ENCODE measurements around the gene DOCK9.

The DOCK9 gene

GRCh38 chr13:98786023-98786422 is 191.8 kb downstream of the DOCK9 start:
- DNase-seq: no peak

- no peak for DNase-seq
Measured at GRCh38 chr13:98785405-98785804, 192.5 kb downstream of the DOCK9 start.

DNA sequence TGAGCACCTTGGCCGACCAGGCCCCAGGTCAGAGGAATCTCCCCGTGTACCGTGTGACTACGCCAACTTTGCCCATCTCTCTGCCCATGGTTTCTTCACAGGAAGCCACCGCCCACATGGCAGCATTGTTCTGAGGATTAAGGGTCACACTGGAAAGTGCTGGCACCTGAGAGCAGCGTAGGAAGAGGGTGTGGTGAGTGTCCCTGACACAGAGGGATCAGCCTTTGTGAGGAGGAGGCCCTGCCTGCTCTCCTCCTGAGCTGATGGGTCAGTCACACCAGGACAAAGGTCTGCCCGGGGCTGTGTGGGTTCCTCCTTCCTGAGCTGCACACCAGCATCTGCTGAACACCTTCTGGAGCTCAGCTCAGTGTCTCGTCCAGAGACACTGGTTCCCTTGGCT is 193.2 kb downstream of the DOCK9 start:
- DNase-seq: no peak

- no peak for DNase-seq
Measured at GRCh38 chr13:98783856-98784478, 193.9 kb downstream of the DOCK9 start.

- no peak for DNase-seq
Measured at GRCh38 chr13:98782654-98783053, 195.2 kb downstream of the DOCK9 start.

DNA sequence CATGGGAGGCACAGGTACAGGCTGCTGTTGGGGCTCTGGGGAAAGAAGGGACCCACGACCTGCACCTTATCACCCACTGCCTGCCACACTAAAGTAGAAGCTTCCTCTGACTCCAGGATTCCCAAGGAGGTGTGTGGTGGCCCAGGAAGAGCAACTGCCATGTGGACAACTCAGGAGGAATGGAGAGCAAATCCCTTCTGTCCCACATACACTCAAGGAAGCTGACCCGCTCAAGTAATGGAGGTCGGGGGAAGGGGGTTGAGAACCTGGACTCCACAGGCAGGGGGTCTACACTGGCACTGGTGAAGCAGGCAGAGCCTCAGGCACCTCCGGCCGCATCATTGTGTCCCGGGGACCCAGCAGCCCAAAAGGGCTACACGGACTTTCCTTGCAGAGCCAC is 196.0 kb downstream of the DOCK9 start:
- no peak for DNase-seq

DNA sequence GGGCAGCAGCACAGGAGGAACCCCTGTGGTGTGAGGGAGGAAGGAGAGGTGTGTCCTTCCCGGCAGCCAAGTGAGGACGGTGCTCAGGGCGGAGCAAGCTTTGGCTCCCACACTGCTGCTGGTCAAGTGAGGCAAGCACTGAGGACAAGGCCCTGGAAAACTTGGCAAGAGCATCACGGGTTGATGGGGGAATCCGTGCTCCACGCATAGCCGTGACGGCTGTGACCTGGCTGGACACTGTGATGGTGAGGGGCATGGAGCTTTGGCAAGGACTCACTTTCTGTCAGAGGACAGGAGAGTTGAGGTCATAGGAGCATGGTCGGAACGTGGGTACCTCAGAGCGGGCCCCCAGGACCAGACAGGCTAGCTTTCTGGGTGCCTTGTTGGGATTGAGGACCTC is 196.4 kb downstream of the DOCK9 start:
- no peak for DNase-seq

GRCh38 chr13:98781045-98781444 is 196.8 kb downstream of the DOCK9 start:
- DNase-seq: no peak

- peak; percentile 38 for DNase-seq
Measured at GRCh38 chr13:98780451-98780850, 197.4 kb downstream of the DOCK9 start.

- DNase-seq: no peak
Measured at GRCh38 chr13:98779695-98780094, 198.2 kb downstream of the DOCK9 start.

DNA sequence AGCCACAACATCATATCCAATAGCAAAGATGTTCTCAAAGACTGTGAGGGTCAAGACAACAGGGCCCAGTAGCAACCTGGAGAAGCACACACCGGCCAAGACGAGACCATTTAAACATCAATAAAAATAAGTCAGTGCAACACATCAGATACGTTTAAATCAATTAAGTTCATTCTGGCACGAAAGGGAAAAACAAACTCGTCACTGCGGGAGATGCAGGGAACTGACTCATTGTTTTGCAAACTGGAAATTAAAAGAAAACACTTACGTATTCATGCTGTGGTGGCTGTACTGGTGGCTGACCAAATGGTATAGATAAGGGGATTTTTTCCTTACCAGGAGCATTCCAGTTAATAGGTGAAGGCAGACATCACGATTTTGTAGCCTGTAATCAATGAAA is 199.1 kb downstream of the DOCK9 start:
- no peak for DNase-seq

DNA sequence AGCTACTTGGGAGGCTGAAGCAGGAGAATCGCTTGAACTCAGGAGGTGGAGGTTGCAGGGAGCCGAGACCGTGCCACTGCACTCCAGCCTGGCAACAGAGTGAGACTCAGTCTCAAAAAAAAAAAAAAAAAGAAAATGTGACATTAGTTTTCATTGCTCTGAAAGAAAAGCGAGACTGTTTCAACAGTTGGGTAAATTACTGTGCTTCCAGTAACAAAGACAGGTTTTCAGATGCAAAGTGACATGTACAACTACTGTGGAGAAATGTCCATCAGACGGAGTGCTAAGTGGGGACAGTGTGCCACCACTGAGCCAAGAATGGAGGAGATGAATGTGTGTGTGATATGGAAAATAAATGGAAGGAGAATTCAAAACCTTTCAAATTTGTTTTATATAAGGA is 201.2 kb downstream of the DOCK9 start:
- no peak for DNase-seq

- DNase-seq: peak; percentile 69
Measured at GRCh38 chr13:98775844-98776598, 201.8 kb downstream of the DOCK9 start.

DNA sequence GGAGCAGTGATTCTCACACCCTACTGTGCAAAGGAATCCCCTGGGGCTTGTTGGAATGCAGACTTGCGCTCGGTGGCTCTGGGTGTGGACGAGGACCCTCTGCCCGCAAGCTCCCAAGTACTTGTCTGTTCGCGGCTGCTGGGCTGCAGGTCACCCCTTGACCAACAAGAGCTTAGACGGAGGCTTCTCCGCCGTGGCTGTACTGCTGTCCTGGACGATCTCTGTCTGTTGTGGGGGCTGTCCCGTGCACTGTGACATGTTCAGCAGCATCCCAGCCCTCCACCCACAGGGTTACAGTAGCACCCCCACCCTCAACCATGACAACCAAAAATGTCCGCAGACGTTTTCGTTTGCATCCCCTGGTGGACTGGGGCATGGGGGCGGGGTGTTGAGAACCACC is 202.5 kb downstream of the DOCK9 start:
- DNase-seq: no peak

- no peak for DNase-seq
Measured at GRCh38 chr13:98774776-98775175, 203.1 kb downstream of the DOCK9 start.

DNA sequence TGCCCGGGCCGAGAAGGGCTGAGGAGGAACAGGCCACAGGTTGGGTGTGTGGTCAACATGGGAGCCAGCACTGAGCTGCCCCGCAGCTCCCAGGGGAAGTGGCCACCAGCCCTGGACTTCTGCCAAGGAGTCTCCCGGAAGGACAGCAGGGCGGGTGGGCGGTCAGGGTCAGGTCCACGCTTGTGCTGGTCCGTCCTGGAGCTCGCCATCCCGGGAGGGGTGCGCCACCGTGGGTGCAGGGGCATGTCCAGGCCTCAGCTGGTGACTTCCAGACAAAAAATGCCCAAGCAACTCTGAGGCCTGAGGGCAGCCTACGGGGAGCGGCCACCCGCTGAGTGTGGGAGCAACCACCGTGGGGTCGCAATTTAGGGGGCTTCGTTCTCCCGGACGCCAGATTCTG is 203.9 kb downstream of the DOCK9 start:
- DNase-seq: no peak

DNA sequence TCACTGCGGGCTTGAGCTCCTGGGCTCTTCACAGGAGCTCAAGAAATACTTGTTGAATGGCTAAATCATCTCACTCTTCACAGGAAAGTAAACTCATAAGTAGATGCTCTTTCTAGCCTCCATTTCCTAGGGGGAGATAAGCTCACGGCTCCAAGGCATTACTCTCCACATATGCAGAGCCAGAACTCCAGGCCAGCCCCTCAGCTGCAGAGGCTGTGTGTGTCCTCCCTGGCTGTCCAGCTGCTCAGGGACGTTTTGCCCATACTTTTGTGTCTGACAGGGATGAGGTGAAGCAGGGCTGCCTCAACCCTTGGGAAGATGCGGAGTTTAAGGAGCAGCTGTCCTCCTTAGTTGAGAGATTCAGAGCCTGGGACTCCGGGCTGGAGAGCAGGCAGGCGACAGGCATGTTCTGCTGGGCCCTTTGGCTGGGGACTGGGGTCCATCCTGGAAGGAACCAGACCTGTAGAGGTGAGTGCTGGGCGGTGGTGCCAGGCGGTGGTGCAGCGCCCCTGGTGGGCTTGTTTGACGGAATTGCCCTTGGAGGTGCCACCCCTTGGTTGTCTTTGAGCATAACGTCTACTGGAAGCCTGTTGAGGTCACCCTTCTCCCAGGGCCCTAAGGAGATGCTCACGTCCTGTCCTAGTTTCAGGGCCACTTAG is 204.9 kb downstream of the DOCK9 start:
- DNase-seq: no peak

GRCh38 chr13:98771838-98772611 is 205.8 kb downstream of the DOCK9 start:
- no peak for DNase-seq

DNA sequence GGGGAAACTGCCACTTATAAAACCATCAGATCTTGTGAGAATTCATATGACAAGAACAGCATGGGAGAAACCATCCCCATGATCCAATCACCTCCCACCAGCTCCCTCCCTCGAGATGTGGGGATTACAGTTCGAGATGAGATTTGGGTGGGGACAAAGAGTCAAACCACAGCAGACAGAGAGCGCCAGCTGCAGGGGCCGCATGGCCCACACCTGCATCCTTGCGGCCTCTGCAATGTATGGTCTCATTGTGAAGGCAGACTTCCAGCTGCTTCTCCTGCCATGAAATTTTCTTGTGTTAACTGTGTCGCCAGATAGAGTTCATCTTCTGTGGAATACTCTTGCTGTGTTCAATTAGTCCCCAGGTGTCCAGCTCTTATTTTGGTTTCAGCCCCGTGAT is 208.1 kb downstream of the DOCK9 start:
- DNase-seq: no peak

- DNase-seq: no peak
Measured at GRCh38 chr13:98768522-98768921, 209.3 kb downstream of the DOCK9 start.

DNA sequence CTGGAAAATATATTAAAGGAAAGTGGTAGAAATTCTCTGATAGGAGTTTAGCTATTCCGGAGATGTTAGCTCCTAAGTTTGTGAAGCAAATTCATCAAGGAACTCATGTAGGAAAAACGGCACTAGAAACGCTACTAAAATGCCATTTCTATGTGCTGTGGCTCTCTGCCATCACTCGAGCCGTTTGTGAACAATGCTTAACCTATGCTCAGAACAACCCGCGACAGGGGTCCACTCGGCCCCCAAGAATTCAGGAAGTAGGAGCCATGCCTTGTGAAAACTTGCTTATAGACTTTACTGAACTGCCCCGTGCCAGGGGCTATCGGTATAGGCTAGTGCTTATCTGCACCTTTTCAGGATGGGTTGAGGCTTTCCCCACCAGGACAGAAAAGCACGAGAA is 211.2 kb downstream of the DOCK9 start:
- peak; percentile 22 for DNase-seq

GRCh38 chr13:98765996-98766519 is 211.8 kb downstream of the DOCK9 start:
- DNase-seq: no peak

All from fibroblast of skin of abdomen (primary cell).